ENCODE results near the gene ST8SIA4. TPM values are rescaled to one million over a fixed set of nuclear protein-coding genes. Genes with fewer than 3 reads are reported as not detected.

Gene ST8SIA4
- total and polyA plus RNA-seq, 2 donors (not counting 1 experiment from before 2014, with no cell fraction given) = 9.5 to 42.6 TPM

DNA sequence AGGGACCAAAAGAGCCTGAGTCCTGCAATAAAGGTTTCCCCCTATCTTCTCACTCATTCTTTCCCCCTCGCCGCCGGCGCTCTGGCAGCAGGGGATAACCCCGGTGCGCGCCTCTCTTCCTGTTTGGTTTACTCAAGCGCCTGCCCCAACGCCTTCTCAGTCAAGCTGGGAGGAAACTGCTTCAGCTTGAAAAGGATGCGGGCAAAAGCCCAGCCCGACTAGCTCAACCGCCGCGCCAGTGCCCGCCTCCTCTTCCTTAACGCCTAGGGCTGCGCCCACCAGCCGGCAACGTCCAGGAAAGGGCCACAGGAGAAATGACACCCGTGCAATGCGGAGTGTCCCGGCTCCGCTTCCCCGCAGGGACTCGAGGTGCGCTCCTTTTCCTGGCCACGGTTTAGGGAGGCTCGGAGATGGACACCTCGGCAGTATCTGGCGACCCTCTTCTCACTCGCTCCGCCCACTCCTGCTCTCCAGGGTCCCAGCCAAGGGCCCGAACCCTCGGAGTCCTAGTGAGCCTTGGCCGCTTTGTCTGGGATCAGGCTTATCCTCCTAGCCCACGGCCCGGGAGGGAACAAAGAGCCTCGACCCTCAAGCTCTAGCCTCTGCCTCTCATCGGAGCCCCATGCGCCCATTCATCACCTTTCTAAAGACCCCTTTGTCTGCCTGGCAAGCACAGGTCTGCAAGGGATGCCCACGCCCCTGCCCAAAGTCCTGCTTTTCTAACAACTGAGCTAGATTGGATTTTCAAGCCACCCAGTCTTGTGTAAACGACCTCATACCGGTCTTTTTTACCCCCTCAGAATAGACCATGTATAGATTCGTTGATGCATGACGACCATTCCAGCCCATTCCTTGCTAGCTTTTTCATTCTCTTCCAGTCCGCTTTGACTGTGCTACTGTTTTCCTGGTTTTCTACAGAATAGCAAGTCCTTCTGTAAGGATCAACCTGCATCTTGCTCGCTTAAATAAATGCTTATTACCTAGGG, 2.0 kb downstream of the ST8SIA4 start:
- H3K9ac ChIP-seq (ENCODE audit: low read length) = peak overlapping the region; percentile 93
- peak overlapping the region; percentile 96 for H3K27ac Mint-ChIP-seq
- peak overlapping the region; percentile 82 for H3K4me2 ChIP-seq (replicated peaks; ENCODE audit: low read depth, low read length, poor library complexity, severe bottlenecking)

More for the DNA sequence above, 2.0 kb downstream of the ST8SIA4 start:
- Histone ChIP-seq H3K4me1 (ENCODE audit: control insufficient read depth in 2 of 2, insufficient read depth in 2 of 2, low read length in 2 of 2) (peaks cover 43 to 49% of the 10 kb centered on the region in 2 donors), H3K79me2 (ENCODE audit: control insufficient read depth, insufficient read depth, low read length) (peaks cover 58% of the 10 kb centered on the region), H3K27me3 (replicated peaks in 1 of 4; ENCODE audit: control extremely low read depth in 1 of 4, control insufficient read depth in 3 of 4, insufficient read depth in 4 of 4, low read length in 3 of 4) (no peaks in the 10 kb centered on the region), H3K9me3 (ENCODE audit: control extremely low read depth in 1 of 3, control insufficient read depth in 2 of 3, insufficient read depth in 1 of 3, low read length in 2 of 3) (no peaks in the 10 kb centered on the region), H4K20me1 (ENCODE audit: control insufficient read depth, insufficient read depth, low read length, poor library complexity, severe bottlenecking) (no peaks in the 10 kb centered on the region), H3K4me3 (ENCODE audit: control extremely low read depth in 1 of 5, extremely low read depth in 1 of 5, insufficient read depth in 1 of 5, low read depth in 2 of 5, low read length in 4 of 5) (peak overlapping the region; percentile 82 to 100 (median 97)), H2AFZ (ENCODE audit: insufficient read depth, low read depth, low read length, poor library complexity, severe bottlenecking) (peak overlapping the region; percentile 45), H3K27ac (ENCODE audit: low read length in 2 of 2) (peak overlapping the region; percentile 90 to 95), H3K36me3 (replicated peaks in 1 of 2; ENCODE audit: control extremely low read depth in 1 of 2, control insufficient read depth in 1 of 2, extremely low read depth in 1 of 2, insufficient read depth in 2 of 2, low read length in 1 of 2) (peaks cover 0 to 5% of the 10 kb centered on the region in 2 experiments)
- H3K4me1 Mint-ChIP-seq = peaks cover 52% of the 10 kb centered on the region
- 0% methylated on average over 46 of the region's 47 CpGs for WGBS (ENCODE audit: insufficient coverage)
- no peaks in the 10 kb centered on the region for H3K9me3 Mint-ChIP-seq (ENCODE audit: insufficient read depth)
- ATAC-seq (ENCODE audit: low read depth) = peak; percentile 42
- DNase-seq = peak; percentile 93
- peak overlapping the region; percentile 89 for H3K4me3 Mint-ChIP-seq
- ChIA-PET POLR2A (interaction anchor here (0.6 to 1.9 kb wide), 9 partner anchors 14 to 1871 kb away, joined by 3 to 7 read pairs (median 4); no protein-coding TSS in a partner anchor), CTCF (interaction anchor here (0.7 to 6.3 kb wide), 21 partner anchors 9 to 366 kb away, joined by 3 to 92 read pairs (median 5); partner anchors contain the start of gene FAM174A)
- no peak for TF ChIP-seq EZH2 (IDR thresholded peaks at IDR 0.05; ENCODE audit: borderline replicate concordance, insufficient read depth, low read depth, low read length, poor library complexity, severe bottlenecking)
- TF ChIP-seq, protein P1, sequence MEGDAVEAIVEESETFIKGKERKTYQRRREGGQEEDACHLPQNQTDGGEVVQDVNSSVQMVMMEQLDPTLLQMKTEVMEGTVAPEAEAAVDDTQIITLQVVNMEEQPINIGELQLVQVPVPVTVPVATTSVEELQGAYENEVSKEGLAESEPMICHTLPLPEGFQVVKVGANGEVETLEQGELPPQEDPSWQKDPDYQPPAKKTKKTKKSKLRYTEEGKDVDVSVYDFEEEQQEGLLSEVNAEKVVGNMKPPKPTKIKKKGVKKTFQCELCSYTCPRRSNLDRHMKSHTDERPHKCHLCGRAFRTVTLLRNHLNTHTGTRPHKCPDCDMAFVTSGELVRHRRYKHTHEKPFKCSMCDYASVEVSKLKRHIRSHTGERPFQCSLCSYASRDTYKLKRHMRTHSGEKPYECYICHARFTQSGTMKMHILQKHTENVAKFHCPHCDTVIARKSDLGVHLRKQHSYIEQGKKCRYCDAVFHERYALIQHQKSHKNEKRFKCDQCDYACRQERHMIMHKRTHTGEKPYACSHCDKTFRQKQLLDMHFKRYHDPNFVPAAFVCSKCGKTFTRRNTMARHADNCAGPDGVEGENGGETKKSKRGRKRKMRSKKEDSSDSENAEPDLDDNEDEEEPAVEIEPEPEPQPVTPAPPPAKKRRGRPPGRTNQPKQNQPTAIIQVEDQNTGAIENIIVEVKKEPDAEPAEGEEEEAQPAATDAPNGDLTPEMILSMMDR (IDR thresholded peaks at IDR 0.05) = no peak
- no peaks in the 10 kb centered on the region for H3K27me3 Mint-ChIP-seq
- intact Hi-C loops (cut with micrococcal nuclease) = loop anchor here (1.0 to 5.0 kb wide), 5 partner anchors 11 to 1874 kb away; no protein-coding TSS in a partner anchor

All from B cell (primary cell).